IMR-90 (cell line): ENCODE measurements around the gene APP. TPM values are rescaled to one million over a fixed set of nuclear protein-coding genes. Genes with fewer than 3 reads are reported as not detected.

Source experiments
- ATAC-seq: fragments of 200-7000 bp; cut with Tn5 transposase; 2 replicates; pipeline ENCODE4 v1.9.1; 2020; ENCODE audit warnings: low read depth, mild to moderate bottlenecking, moderate library complexity
- BruUV-seq: library from RNA; stranded (reverse); fragments of 400-500 nt; replicated peaks from 2 replicates; lab custom pipeline; 2021; lab: Mats Ljungman, UMichigan
- CTCF ChIA-PET: fragments of 300-600 bp; formaldehyde crosslinking; extraction: SDS; loops from one replicate; lab custom pipeline; 2021; ENCODE audit warnings: antibody characterized with exemption; lab: Yijun Ruan, JAX
- POLR2A ChIA-PET: fragments of 300-600 bp; sonication (Branson Sonifier 250); formaldehyde crosslinking; loops from one replicate; lab custom pipeline; 2022; ENCODE audit warnings: antibody characterized with exemption; ENCODE audit not compliant: unreplicated experiment; lab: Charles Lee
- DNase-seq: peaks from one replicate; pipeline ENCODE4 v3.0.0; 2013
- H2AFZ ChIP-seq: replicated peaks from 2 replicates; pipeline ENCODE3; 2013; ENCODE audit warnings: low read length, mild to moderate bottlenecking; ENCODE audit not compliant: poor library complexity
- H2AK5ac ChIP-seq: 2 replicates; pipeline ENCODE4 v1.6.1; 2013; ENCODE audit warnings: low read depth, low read length, inconsistent platforms
- H2AK9ac ChIP-seq: replicated peaks from 2 replicates; pipeline ENCODE3; 2013; ENCODE audit warnings: mild to moderate bottlenecking, low read depth, low read length, moderate library complexity; ENCODE audit not compliant: poor library complexity
- H2BK120ac ChIP-seq: 2 replicates; pipeline ENCODE4 v1.6.1; 2013; ENCODE audit warnings: low read depth, low read length, inconsistent platforms
- H2BK15ac ChIP-seq: 3 replicates; pipeline ENCODE4 v1.6.1; 2013; ENCODE audit warnings: low read depth, low read length, inconsistent platforms
- H2BK20ac ChIP-seq: 2 replicates; pipeline ENCODE4 v1.6.1; 2013; ENCODE audit warnings: low read depth, mild to moderate bottlenecking, inconsistent platforms, low read length, moderate library complexity
- H2BK5ac ChIP-seq: 2 replicates; pipeline ENCODE4 v1.6.1; 2013; ENCODE audit warnings: mild to moderate bottlenecking, low read depth, low read length, inconsistent platforms; ENCODE audit not compliant: poor library complexity, severe bottlenecking
- H3K14ac ChIP-seq: replicated peaks from 2 replicates; pipeline ENCODE4 v1.6.1; 2013; ENCODE audit warnings: low read depth, low read length, inconsistent platforms
- H3K18ac ChIP-seq: 2 replicates; pipeline ENCODE4 v1.6.1; 2013; ENCODE audit warnings: low read depth, low read length, control low read depth
- H3K23ac ChIP-seq: 2 replicates; pipeline ENCODE4 v1.6.1; 2013; ENCODE audit warnings: low read depth, low read length, inconsistent platforms
- H3K27ac ChIP-seq: 2 replicates; pipeline ENCODE4 v1.5.1; 2013; ENCODE audit warnings: mild to moderate bottlenecking, control low read depth, low read length; ENCODE audit not compliant: insufficient read depth
- H3K27me3 ChIP-seq: 2 replicates; pipeline ENCODE4 v1.6.1; 2013; ENCODE audit warnings: low read length; ENCODE audit not compliant: control insufficient read depth, insufficient read depth
- H3K36me3 ChIP-seq: 2 replicates; pipeline ENCODE4 v1.6.1; 2013; ENCODE audit warnings: low read length, mixed read lengths; ENCODE audit not compliant: control insufficient read depth, insufficient read depth
- H3K4ac ChIP-seq: 2 replicates; pipeline ENCODE4 v1.6.1; 2013; ENCODE audit warnings: low read depth, low read length, inconsistent platforms
- H3K4me1 ChIP-seq: 2 replicates; pipeline ENCODE4 v1.6.1; 2013; ENCODE audit warnings: low read length, mixed read lengths; ENCODE audit not compliant: control insufficient read depth, insufficient read depth
- H3K4me2 ChIP-seq: 2 replicates; pipeline ENCODE4 v1.6.1; 2013; ENCODE audit warnings: low read depth, mild to moderate bottlenecking, control low read depth, low read length, moderate library complexity
- H3K4me3 ChIP-seq: 2 replicates; pipeline ENCODE4 v1.5.1; 2013; ENCODE audit warnings: low read depth, mild to moderate bottlenecking, control low read depth, low read length, moderate library complexity; ENCODE audit not compliant: insufficient read depth
- H3K56ac ChIP-seq: 2 replicates; pipeline ENCODE4 v1.6.1; 2013; ENCODE audit warnings: low read length, inconsistent platforms; ENCODE audit not compliant: insufficient read depth; ENCODE audit errors: extremely low read depth
- H3K79me1 ChIP-seq, 2 experiments: 2 replicates each; pipeline ENCODE4 v1.6.1; 2013; ENCODE audit warnings: low read length in 2 of 2, inconsistent platforms in 1 of 2, low read depth in 1 of 2
- H3K9ac ChIP-seq: 2 replicates; pipeline ENCODE4 v1.6.1; 2013; ENCODE audit warnings: low read depth, low read length, control low read depth
- H3K9me1 ChIP-seq: 2 replicates; pipeline ENCODE4 v1.6.1; 2013; ENCODE audit warnings: low read length, inconsistent platforms; ENCODE audit not compliant: insufficient read depth
- H3K9me3 ChIP-seq: 2 replicates; pipeline ENCODE4 v1.6.1; 2013; ENCODE audit warnings: low read length; ENCODE audit not compliant: control insufficient read depth, insufficient read depth
- H4K20me1 ChIP-seq: 2 replicates; pipeline ENCODE4 v1.6.1; 2013; ENCODE audit warnings: low read length, inconsistent platforms; ENCODE audit not compliant: insufficient read depth
- H4K5ac ChIP-seq: 2 replicates; pipeline ENCODE4 v1.6.1; 2013; ENCODE audit warnings: mild to moderate bottlenecking, low read depth, low read length, control low read depth
- H4K8ac ChIP-seq, 2 experiments: 2 replicates each; pipeline ENCODE4 v1.6.1; 2013; ENCODE audit warnings: low read depth in 2 of 2, low read length in 2 of 2, control low read depth in 1 of 2, inconsistent platforms in 1 of 2
- H4K91ac ChIP-seq: 2 replicates; pipeline ENCODE4 v1.6.1; 2013; ENCODE audit warnings: low read depth, low read length, inconsistent platforms; ENCODE audit not compliant: insufficient read depth
- BHLHE40 ChIP-seq: fragments of 150-350 bp; IDR thresholded peaks from 2 replicates; pipeline ENCODE4 v1.6.1; 2016; ENCODE audit warnings: mild to moderate bottlenecking, low read depth, low read length
- CEBPB ChIP-seq: IDR thresholded peaks from 2 replicates; pipeline ENCODE4 v1.6.1; 2012; ENCODE audit warnings: low read depth, low read length, improper control_type of control experiment
- CHD1 ChIP-seq: IDR thresholded peaks from 2 replicates; pipeline ENCODE4 v1.6.1; 2012; ENCODE audit warnings: low read depth, low read length, improper control_type of control experiment
- CTCF ChIP-seq: conservative IDR thresholded peaks from 2 replicates; pipeline ENCODE4 v1.5.1; 2012; ENCODE audit warnings: mild to moderate bottlenecking, low read depth, low read length, improper control_type of control experiment
- FOS ChIP-seq: fragments of 150-350 bp; IDR thresholded peaks from 2 replicates; pipeline ENCODE4 v1.6.1; 2016; ENCODE audit warnings: low read depth, low read length
- MAFK ChIP-seq: IDR thresholded peaks from 2 replicates; pipeline ENCODE4 v1.6.1; 2012; ENCODE audit warnings: low read depth, low read length, improper control_type of control experiment
- MAZ ChIP-seq: IDR thresholded peaks from 2 replicates; pipeline ENCODE4 v1.6.1; 2012; ENCODE audit warnings: low read depth, mild to moderate bottlenecking, low read length, improper control_type of control experiment, moderate library complexity, borderline replicate concordance
- MXI1 ChIP-seq: IDR thresholded peaks from 2 replicates; pipeline ENCODE4 v1.6.1; 2012; ENCODE audit warnings: low read depth, mild to moderate bottlenecking, low read length, moderate library complexity, borderline replicate concordance
- NFE2L2 ChIP-seq: fragments of 150-350 bp; IDR thresholded peaks from 2 replicates; pipeline ENCODE4 v1.6.1; 2016; ENCODE audit warnings: low read depth, mild to moderate bottlenecking, low read length
- POLR2A ChIP-seq: IDR thresholded peaks from 2 replicates; pipeline ENCODE4 v1.6.1; 2012; ENCODE audit warnings: mild to moderate bottlenecking, low read depth, low read length
- RAD21 ChIP-seq: IDR thresholded peaks from 2 replicates; pipeline ENCODE4 v1.6.1; 2012; ENCODE audit warnings: low read length, improper control_type of control experiment
- RCOR1 ChIP-seq: IDR thresholded peaks from 2 replicates; pipeline ENCODE4 v1.6.1; 2012; ENCODE audit warnings: mild to moderate bottlenecking, low read length, improper control_type of control experiment; ENCODE audit not compliant: insufficient replicate concordance
- RFX5 ChIP-seq: IDR thresholded peaks from 2 replicates; pipeline ENCODE4 v1.8.0; 2012; ENCODE audit warnings: low read depth, mild to moderate bottlenecking, low read length, moderate library complexity
- SMC3 ChIP-seq: fragments of 150-350 bp; IDR thresholded peaks from 2 replicates; pipeline ENCODE4 v1.6.1; 2016; ENCODE audit warnings: low read depth, mild to moderate bottlenecking, antibody characterized with exemption, low read length, moderate library complexity
- WGBS, 2 experiments: methylation state at CpG; one replicate each; pipeline versions ENCODE4 v1.1.5 to v1.1.7; 2013; ENCODE audit warnings: missing lambda C conversion rate in 2 of 2; ENCODE audit not compliant: insufficient read length in 1 of 2; ENCODE audit errors: extremely low coverage in 2 of 2; 5-methylcytosine and 5-hydroxymethylcytosine counted together
- dilution Hi-C: fragments of 300-500 bp; cut with HindIII; formaldehyde crosslinking; loops from one replicate; pipeline ENCODE4 v1.14.3; 2018; ENCODE audit warnings: low sequenced_read_pairs; ENCODE audit not compliant: unreplicated experiment
- in situ Hi-C: fragments of 300-500 bp; cut with MboI; formaldehyde crosslinking; loops from 3 replicates; pipeline ENCODE4 v1.14.3; 2019; ENCODE audit warnings: low sequenced_read_pairs, inconsistent platforms, mixed read lengths
- intact Hi-C: fragments of 100-400 bp; cut with micrococcal nuclease; formaldehyde crosslinking; loops from 2 replicates; pipeline ENCODE4 v1.10.0; 2022
- polyA plus RNA-seq, 3 experiments: library from polyadenylated mRNA; depleted of rRNA; stranded (reverse); fragments of >200 nt; gene quantifications; 2 replicates each; pipeline ENCODE4 v1.2.3, GENCODE V29; 2012; ENCODE audit warnings: low replicate concordance in 1 of 3
- total RNA-seq: library from RNA; depleted of rRNA; stranded (reverse); fragments of >200 nt; gene quantifications from 2 replicates; pipeline ENCODE4 v1.2.3, GENCODE V29; 2012
- TF ChIP-seq, protein P1 (sequence below): fragments of 150-350 bp; IDR thresholded peaks from 2 replicates; pipeline ENCODE4 v1.6.1; 2016; ENCODE audit warnings: low read depth, mild to moderate bottlenecking, low read length, moderate library complexity, borderline replicate concordance
- TF ChIP-seq, protein P2 (sequence below): fragments of 150-350 bp; IDR thresholded peaks from 2 replicates; pipeline ENCODE4 v1.6.1; 2017; ENCODE audit warnings: mild to moderate bottlenecking, antibody characterized with exemption, low read length, low read depth

The APP gene
- total and polyA plus RNA-seq, 2 of the 4 experiments (the other 2 are of a cell fraction), result 191 to 530 TPM

GRCh38 chr21:25885880-25886279 lies 284.7 kb downstream of the APP start:
- no peak overlapping the region for H4K91ac ChIP-seq
- H4K5ac ChIP-seq, result no peak overlapping the region
- intact Hi-C loops (no loop called here), dilution Hi-C loops (no loop called here), in situ Hi-C loops (loop anchor here (5.0 to 25.0 kb wide), 2 partner anchors 281 to 826 kb away; no protein-coding TSS in a partner anchor)
- ChIA-PET CTCF (no interaction called here), POLR2A (no interaction called here)
- H3K36me3 ChIP-seq, result peaks cover 20% of the 10 kb centered on the region
- H3K18ac ChIP-seq, result no peak overlapping the region
- no peak overlapping the region for H3K4me3 ChIP-seq
- H2AK5ac ChIP-seq, result no peak overlapping the region
- ATAC-seq, result no peak
- H2AK9ac ChIP-seq, result no peak overlapping the region
- no peak overlapping the region for H3K23ac ChIP-seq
- H2BK15ac ChIP-seq, result no peak overlapping the region
- no peaks in the 10 kb centered on the region for H3K27me3 ChIP-seq
- peaks cover 4% of the 10 kb centered on the region for H3K9me1 ChIP-seq
- H2BK5ac ChIP-seq, result no peak overlapping the region
- no peak overlapping the region for H2BK120ac ChIP-seq
- no peaks in the 10 kb centered on the region for H3K9me3 ChIP-seq
- no peak overlapping the region for H3K4ac ChIP-seq
- DNase-seq, result no peak
- WGBS, 2 experiments, result 0% methylated on average over 1 of the region's 7 CpGs; no CpG with 5 or more reads in 1 of the 2 experiments
- H4K20me1 ChIP-seq, result no peaks in the 10 kb centered on the region
- no peaks in the 10 kb centered on the region for H3K4me1 ChIP-seq
- H3K56ac ChIP-seq, result no peak overlapping the region
- H3K9ac ChIP-seq, result no peak overlapping the region
- no peak overlapping the region for H4K8ac ChIP-seq
- no peak overlapping the region for H2BK20ac ChIP-seq
- no peak overlapping the region for H3K4me2 ChIP-seq
- no peak overlapping the region for H2AFZ ChIP-seq
- TF ChIP-seq CTCF (no peak), FOS (no peak), NFE2L2 (no peak), MXI1 (no peak), MAFK (no peak), SMC3 (no peak), RAD21 (no peak), BHLHE40 (no peak), CHD1 (no peak), CEBPB (no peak), MAZ (no peak), RFX5 (no peak), RCOR1 (no peak), POLR2A (no peak)
- TF ChIP-seq, protein P1, sequence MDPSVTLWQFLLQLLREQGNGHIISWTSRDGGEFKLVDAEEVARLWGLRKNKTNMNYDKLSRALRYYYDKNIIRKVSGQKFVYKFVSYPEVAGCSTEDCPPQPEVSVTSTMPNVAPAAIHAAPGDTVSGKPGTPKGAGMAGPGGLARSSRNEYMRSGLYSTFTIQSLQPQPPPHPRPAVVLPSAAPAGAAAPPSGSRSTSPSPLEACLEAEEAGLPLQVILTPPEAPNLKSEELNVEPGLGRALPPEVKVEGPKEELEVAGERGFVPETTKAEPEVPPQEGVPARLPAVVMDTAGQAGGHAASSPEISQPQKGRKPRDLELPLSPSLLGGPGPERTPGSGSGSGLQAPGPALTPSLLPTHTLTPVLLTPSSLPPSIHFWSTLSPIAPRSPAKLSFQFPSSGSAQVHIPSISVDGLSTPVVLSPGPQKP, result no peak
- TF ChIP-seq, protein P2, sequence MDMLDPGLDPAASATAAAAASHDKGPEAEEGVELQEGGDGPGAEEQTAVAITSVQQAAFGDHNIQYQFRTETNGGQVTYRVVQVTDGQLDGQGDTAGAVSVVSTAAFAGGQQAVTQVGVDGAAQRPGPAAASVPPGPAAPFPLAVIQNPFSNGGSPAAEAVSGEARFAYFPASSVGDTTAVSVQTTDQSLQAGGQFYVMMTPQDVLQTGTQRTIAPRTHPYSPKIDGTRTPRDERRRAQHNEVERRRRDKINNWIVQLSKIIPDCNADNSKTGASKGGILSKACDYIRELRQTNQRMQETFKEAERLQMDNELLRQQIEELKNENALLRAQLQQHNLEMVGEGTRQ, result no peak
- no peak overlapping the region for H3K27ac ChIP-seq
- BruUV-seq, result no TSS peak
- H3K14ac ChIP-seq, result no peak overlapping the region
- H3K79me1 ChIP-seq, result peaks cover 4 to 13% of the 10 kb centered on the region in 2 experiments; a peak in 2 of 4 replicates
